Epithelial cell of proximal tubule (primary cell): Measurements from ENCODE around the gene MEIS1. TPM values are rescaled to one million over a fixed set of nuclear protein-coding genes. Genes with fewer than 3 reads are reported as not detected.

ENCODE experiments used
- DNase-seq: peaks from one replicate; pipeline ENCODE4 v3.0.0-alpha.2; 2011; ENCODE audit warnings: low read depth
- H3K4me3 ChIP-seq: 2 replicates; pipeline ENCODE4 v1.5.1; 2011; ENCODE audit warnings: low read depth, mild to moderate bottlenecking, low read length
- total RNA-seq: library from RNA; depleted of rRNA; stranded (reverse); fragments of >200 nt; gene quantifications from 2 replicates; pipeline ENCODE4 v1.2.3, GENCODE V29; 2015
- TF ChIP-seq, protein P1 (sequence below): conservative IDR thresholded peaks from 2 replicates; pipeline ENCODE4 v1.5.1; 2012; ENCODE audit warnings: low read depth, mild to moderate bottlenecking, low read length

Gene MEIS1
- total RNA-seq, 1 donor from 2014 or later = 0.23 TPM

DNA sequence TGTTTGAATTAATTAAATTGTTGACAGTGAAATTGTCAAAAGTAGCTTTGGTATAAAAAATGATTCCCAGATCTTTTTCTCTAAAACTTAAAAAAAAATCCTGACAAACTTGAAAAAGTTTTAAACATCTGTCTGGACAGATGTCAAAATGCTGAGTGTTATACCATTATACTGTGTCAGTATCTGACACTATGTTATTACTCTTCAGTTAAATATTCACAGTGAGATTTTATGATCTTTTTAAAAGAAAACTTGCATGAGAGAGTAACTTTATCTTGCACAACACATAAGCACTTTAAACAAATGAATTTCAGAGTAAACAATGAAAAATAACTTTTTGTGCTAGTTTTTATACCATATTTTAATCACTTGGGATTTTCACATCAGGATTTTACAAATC, 167.4 kb downstream of the MEIS1 start:
- no peak for DNase-seq
- TF ChIP-seq, protein P1, sequence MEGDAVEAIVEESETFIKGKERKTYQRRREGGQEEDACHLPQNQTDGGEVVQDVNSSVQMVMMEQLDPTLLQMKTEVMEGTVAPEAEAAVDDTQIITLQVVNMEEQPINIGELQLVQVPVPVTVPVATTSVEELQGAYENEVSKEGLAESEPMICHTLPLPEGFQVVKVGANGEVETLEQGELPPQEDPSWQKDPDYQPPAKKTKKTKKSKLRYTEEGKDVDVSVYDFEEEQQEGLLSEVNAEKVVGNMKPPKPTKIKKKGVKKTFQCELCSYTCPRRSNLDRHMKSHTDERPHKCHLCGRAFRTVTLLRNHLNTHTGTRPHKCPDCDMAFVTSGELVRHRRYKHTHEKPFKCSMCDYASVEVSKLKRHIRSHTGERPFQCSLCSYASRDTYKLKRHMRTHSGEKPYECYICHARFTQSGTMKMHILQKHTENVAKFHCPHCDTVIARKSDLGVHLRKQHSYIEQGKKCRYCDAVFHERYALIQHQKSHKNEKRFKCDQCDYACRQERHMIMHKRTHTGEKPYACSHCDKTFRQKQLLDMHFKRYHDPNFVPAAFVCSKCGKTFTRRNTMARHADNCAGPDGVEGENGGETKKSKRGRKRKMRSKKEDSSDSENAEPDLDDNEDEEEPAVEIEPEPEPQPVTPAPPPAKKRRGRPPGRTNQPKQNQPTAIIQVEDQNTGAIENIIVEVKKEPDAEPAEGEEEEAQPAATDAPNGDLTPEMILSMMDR = no peak

DNA sequence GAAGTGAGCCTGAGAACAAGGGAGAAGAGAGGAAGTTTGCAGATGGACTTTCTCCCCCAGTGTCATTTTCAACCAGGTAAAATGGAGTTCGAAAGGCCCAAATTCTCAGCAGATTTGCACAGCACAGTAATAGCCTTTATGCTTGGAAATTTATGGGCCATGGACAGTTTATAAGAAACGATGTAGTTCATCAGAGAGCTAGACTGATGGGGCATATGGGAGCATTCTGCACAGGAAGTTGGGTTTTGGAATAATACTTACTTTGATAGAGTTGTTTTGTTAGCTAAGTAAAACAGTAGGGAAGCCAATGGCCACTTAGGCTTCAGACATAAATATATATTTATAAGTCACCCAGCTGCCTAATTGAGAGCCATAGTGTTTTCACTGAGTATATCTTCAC, 169.4 kb downstream of the MEIS1 start:
- H3K4me3 ChIP-seq = no peak overlapping the region
- no peak for DNase-seq
- TF ChIP-seq, protein P1 = no peak

More for the DNA sequence above, 167.4 kb downstream of the MEIS1 start:
- no peak overlapping the region for H3K4me3 ChIP-seq

GRCh38 chr2:66604976-66605375, 170.1 kb downstream of the MEIS1 start:
- TF ChIP-seq, protein P1 = no peak
- no peak overlapping the region for H3K4me3 ChIP-seq
- DNase-seq = no peak

DNA sequence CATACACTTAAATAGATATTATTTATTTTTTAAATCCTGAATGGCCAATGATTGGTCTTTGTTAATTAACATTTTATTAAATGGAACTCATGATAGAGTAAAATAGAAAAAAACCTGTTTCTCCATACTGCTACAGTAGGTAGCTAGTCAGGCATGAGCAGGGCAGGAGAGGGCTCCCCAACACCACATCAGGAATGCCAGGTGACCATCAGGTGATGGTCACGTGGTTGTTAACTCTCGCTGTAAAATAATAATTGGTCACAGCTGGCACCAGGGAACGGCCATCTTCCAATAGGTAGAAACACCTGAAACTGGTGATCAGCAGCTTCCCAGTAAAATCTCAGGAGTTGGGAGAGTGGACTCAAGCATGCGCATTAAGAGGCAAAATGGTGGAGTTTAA, 172.2 kb downstream of the MEIS1 start:
- H3K4me3 ChIP-seq = no peak overlapping the region
- DNase-seq = no peak
- TF ChIP-seq, protein P1 = no peak
